GM21723 (cell line): Measurements from ENCODE around the gene SLC35G4.
"Not testable (repeated sequence)": the region's sequence is repeated elsewhere in the genome, so short reads cannot be mapped to it uniquely, and the experiment has no call there.

Source experiments
- ATAC-seq: cut with Tn5 transposase; IDR thresholded peaks from one replicate; pipeline ENCODE4 v1.9.1; 2021; ENCODE audit warnings: mild to moderate bottlenecking, moderate library complexity; ENCODE audit not compliant: unreplicated experiment

The SLC35G4 gene

GRCh38 chr18:11609488-11609887 is at the start of gene SLC35G4:
SLC35G4 (plus strand) TSS chr18:11609596; CDS start chr18:11609596, 0 bp downstream.
- ATAC-seq = not testable (repeated sequence)

- ATAC-seq = no peak
Measured at GRCh38 chr18:11561293-11561692, 48.1 kb upstream of the SLC35G4 start.

- no peak for ATAC-seq
Measured at GRCh38 chr18:11565716-11566115, 43.7 kb upstream of the SLC35G4 start.

GRCh38 chr18:11566236-11566965 is 43.0 kb upstream of the SLC35G4 start:
- ATAC-seq = no peak

- ATAC-seq = no peak
Measured at GRCh38 chr18:11567396-11567795, 42.0 kb upstream of the SLC35G4 start.

GRCh38 chr18:11570073-11570588 is 39.3 kb upstream of the SLC35G4 start:
- no peak for ATAC-seq

GRCh38 chr18:11570769-11571412 is 38.5 kb upstream of the SLC35G4 start:
- ATAC-seq = no peak

- no peak for ATAC-seq
Measured at GRCh38 chr18:11572201-11572600, 37.2 kb upstream of the SLC35G4 start.

- ATAC-seq = no peak
Measured at GRCh38 chr18:11574545-11574944, 34.9 kb upstream of the SLC35G4 start.

- ATAC-seq = peak; percentile 76
Measured at GRCh38 chr18:11577271-11578112, 31.9 kb upstream of the SLC35G4 start.

- ATAC-seq = no peak
Measured at GRCh38 chr18:11578799-11579198, 30.6 kb upstream of the SLC35G4 start.

- no peak for ATAC-seq
Measured at GRCh38 chr18:11579916-11580315, 29.5 kb upstream of the SLC35G4 start.

GRCh38 chr18:11581286-11581685 is 28.1 kb upstream of the SLC35G4 start:
- no peak for ATAC-seq

GRCh38 chr18:11585596-11585995 is 23.8 kb upstream of the SLC35G4 start:
- ATAC-seq = no peak

- ATAC-seq = no peak
Measured at GRCh38 chr18:11586896-11587295, 22.5 kb upstream of the SLC35G4 start.

GRCh38 chr18:11587432-11587831 is 22.0 kb upstream of the SLC35G4 start:
- ATAC-seq = no peak

GRCh38 chr18:11587846-11588245 is 21.6 kb upstream of the SLC35G4 start:
- ATAC-seq = no peak

GRCh38 chr18:11591957-11592356 is 17.4 kb upstream of the SLC35G4 start:
- ATAC-seq = no peak

GRCh38 chr18:11600321-11600720 is 9.1 kb upstream of the SLC35G4 start:
- no peak for ATAC-seq

GRCh38 chr18:11607906-11608305 is 1.5 kb upstream of the SLC35G4 start:
- ATAC-seq = no peak

GRCh38 chr18:11608618-11609017 is 778 bp upstream of the SLC35G4 start:
- not testable (repeated sequence) for ATAC-seq
